WTC11 (cell line): ENCODE measurements around the gene IPO13. TPM values are rescaled to one million over a fixed set of nuclear protein-coding genes. Genes with fewer than 3 reads are reported as not detected.

Experiments
- ATAC-seq: fragments of 200-7000 bp; cut with Tn5 transposase; 2 replicates; pipeline ENCODE4 v1.10.0; 2021; ENCODE audit warnings: mild to moderate bottlenecking, moderate library complexity
- CTCF ChIA-PET: fragments of 300-600 bp; sonication (Branson Sonifier 250); formaldehyde crosslinking; loops from one replicate; lab custom pipeline; 2021; ENCODE audit warnings: antibody characterized with exemption; lab: Charles Lee
- POLR2A ChIA-PET: fragments of 350-600 bp; sonication (Branson Sonifier 250); formaldehyde crosslinking; loops from one replicate; lab custom pipeline; 2021; ENCODE audit warnings: antibody characterized with exemption; lab: Charles Lee
- DNase-seq: peaks from one replicate; pipeline ENCODE4 v3.0.0; 2021; ENCODE audit warnings: low spot score
- H3K27ac Mint-ChIP-seq: 2 replicates; pipeline ENCODE4 v1.8.0; 2021; ENCODE audit warnings: mixed read lengths
- H3K27me3 Mint-ChIP-seq: 2 replicates; pipeline ENCODE4 v1.8.0; 2021; ENCODE audit warnings: low read depth, mild to moderate bottlenecking, moderate library complexity, mixed read lengths
- H3K36me3 Mint-ChIP-seq: 2 replicates; pipeline ENCODE4 v1.8.0; 2021; ENCODE audit warnings: mixed read lengths
- H3K4me1 Mint-ChIP-seq: 2 replicates; pipeline ENCODE4 v1.8.0; 2022; ENCODE audit warnings: mixed read lengths
- H3K4me3 Mint-ChIP-seq: 2 replicates; pipeline ENCODE4 v1.8.0; 2021; ENCODE audit warnings: mild to moderate bottlenecking, moderate library complexity, mixed read lengths
- H3K9me3 Mint-ChIP-seq: 2 replicates; pipeline ENCODE4 v1.8.0; 2021; ENCODE audit warnings: mixed read lengths
- AFF4 ChIP-seq: sonication (generic); formaldehyde crosslinking; IDR thresholded peaks from 2 replicates; pipeline ENCODE4 v1.8.1; 2023; ENCODE audit warnings: mild to moderate bottlenecking, missing genetic modification reagents, borderline replicate concordance
- ATF2 ChIP-seq: sonication (generic); formaldehyde crosslinking; IDR thresholded peaks from 2 replicates; pipeline ENCODE4 v1.8.1; 2022; ENCODE audit warnings: low read depth, missing genetic modification reagents, borderline replicate concordance
- ELF4 ChIP-seq: sonication (generic); formaldehyde crosslinking; IDR thresholded peaks from 2 replicates; pipeline ENCODE4 v1.8.1; 2022; ENCODE audit warnings: low read depth, mild to moderate bottlenecking, moderate library complexity, missing genetic modification reagents
- GABPB1 ChIP-seq: sonication (generic); formaldehyde crosslinking; IDR thresholded peaks from 2 replicates; pipeline ENCODE4 v1.8.1; 2023; ENCODE audit warnings: mild to moderate bottlenecking, missing genetic modification reagents
- TEAD4 ChIP-seq: sonication (generic); formaldehyde crosslinking; IDR thresholded peaks from 2 replicates; pipeline ENCODE4 v1.8.0; 2022; ENCODE audit warnings: mild to moderate bottlenecking, missing genetic modification reagents
- total RNA-seq: library from RNA; stranded (reverse); gene quantifications from 3 replicates; pipeline ENCODE4 v1.2.3, GENCODE V29; 2021
- TF ChIP-seq, protein P1 (sequence below): sonication (generic); formaldehyde crosslinking; IDR thresholded peaks from 2 replicates; pipeline ENCODE4 v1.8.1; 2023; ENCODE audit warnings: mild to moderate bottlenecking, moderate library complexity, missing genetic modification reagents
- TF ChIP-seq, protein P2 (sequence below): sonication (generic); formaldehyde crosslinking; IDR thresholded peaks from 2 replicates; pipeline ENCODE4 v1.8.0; 2022; ENCODE audit warnings: mild to moderate bottlenecking, missing genetic modification reagents
- TF ChIP-seq, protein P3 (sequence below): fragments of 250-450 bp; sonication (Bioruptor Pico); conservative IDR thresholded peaks from 2 replicates; pipeline ENCODE4 v1.9.0; 2021; ENCODE audit warnings: mild to moderate bottlenecking

IPO13 gene
- total RNA-seq, 1 experiment from 2014 or later, result 24.2 TPM

GRCh38 chr1:43960798-43961197 lies 14.0 kb downstream of the IPO13 start:
- H3K36me3 Mint-ChIP-seq, result peaks cover 8% of the 10 kb centered on the region; the same call in 1 of the 2 replicates
- POLR2A ChIA-PET, result no interaction called here

More at GRCh38 chr1:43960798-43961197, 14.0 kb downstream of the IPO13 start:
- no peak for ATAC-seq
- TF ChIP-seq ELF4 (CRISPR knock-in tag) (no peak), TEAD4 (CRISPR knock-in tag) (no peak), AFF4 (CRISPR knock-in tag) (no peak), GABPB1 (CRISPR knock-in tag) (no peak), ATF2 (CRISPR knock-in tag) (no peak)
- TF ChIP-seq, protein P1, sequence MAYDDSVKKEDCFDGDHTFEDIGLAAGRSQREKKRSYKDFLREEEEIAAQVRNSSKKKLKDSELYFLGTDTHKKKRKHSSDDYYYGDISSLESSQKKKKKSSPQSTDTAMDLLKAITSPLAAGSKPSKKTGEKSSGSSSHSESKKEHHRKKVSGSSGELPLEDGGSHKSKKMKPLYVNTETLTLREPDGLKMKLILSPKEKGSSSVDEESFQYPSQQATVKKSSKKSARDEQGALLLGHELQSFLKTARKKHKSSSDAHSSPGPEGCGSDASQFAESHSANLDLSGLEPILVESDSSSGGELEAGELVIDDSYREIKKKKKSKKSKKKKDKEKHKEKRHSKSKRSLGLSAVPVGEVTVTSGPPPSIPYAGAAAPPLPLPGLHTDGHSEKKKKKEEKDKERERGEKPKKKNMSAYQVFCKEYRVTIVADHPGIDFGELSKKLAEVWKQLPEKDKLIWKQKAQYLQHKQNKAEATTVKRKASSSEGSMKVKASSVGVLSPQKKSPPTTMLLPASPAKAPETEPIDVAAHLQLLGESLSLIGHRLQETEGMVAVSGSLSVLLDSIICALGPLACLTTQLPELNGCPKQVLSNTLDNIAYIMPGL (CRISPR knock-in tag), result no peak
- TF ChIP-seq, protein P2, sequence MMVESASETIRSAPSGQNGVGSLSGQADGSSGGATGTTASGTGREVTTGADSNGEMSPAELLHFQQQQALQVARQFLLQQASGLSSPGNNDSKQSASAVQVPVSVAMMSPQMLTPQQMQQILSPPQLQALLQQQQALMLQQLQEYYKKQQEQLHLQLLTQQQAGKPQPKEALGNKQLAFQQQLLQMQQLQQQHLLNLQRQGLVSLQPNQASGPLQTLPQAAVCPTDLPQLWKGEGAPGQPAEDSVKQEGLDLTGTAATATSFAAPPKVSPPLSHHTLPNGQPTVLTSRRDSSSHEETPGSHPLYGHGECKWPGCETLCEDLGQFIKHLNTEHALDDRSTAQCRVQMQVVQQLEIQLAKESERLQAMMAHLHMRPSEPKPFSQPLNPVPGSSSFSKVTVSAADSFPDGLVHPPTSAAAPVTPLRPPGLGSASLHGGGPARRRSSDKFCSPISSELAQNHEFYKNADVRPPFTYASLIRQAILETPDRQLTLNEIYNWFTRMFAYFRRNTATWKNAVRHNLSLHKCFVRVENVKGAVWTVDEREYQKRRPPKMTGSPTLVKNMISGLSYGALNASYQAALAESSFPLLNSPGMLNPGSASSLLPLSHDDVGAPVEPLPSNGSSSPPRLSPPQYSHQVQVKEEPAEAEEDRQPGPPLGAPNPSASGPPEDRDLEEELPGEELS (CRISPR knock-in tag), result no peak
- TF ChIP-seq, protein P3, sequence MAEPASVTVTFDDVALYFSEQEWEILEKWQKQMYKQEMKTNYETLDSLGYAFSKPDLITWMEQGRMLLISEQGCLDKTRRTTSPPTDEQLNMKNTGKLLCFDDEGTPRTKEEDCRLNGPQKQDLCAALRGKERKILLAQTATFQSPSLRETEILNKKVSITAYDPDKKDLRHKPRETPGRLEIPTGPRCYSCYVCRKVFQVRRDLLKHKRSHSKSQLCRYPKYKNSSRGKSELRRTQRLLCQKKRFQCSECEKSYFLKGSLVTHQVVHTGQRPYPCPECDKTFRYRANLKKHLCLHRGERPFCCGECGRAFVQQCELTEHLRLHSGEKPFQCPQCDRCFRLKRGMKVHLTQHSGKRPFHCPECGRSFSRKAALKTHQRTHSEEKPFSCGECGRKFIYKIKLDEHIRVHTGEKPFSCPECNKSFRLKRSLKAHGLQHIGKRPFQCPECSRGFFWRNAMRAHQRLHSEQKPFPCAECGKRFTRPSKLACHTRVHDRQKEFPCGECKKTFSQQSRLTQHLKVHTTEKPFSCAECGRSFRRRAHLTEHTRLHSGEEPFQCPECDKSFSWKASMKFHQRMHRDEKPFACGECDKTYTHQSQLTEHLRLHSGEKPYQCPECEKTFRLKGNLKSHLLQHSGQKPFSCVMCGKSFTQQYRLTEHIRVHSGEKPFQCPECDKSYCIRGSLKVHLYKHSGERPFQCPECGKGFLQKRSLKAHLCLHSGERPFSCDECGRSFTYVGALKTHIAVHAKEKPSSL (CRISPR knock-in tag), result no peak
- TF ChIP-seq, all 79 proteins: peak for 0
- H3K9me3 Mint-ChIP-seq, result no peaks in the 10 kb centered on the region
- no peaks in the 10 kb centered on the region for H3K4me1 Mint-ChIP-seq
- H3K27ac Mint-ChIP-seq, result no peak overlapping the region
- CTCF ChIA-PET, result no interaction called here
- H3K27me3 Mint-ChIP-seq, result no peaks in the 10 kb centered on the region
- DNase-seq, result no peak
- H3K4me3 Mint-ChIP-seq, result no peak overlapping the region
